ENCODE results near the gene MPL. TPM values are rescaled to one million over a fixed set of nuclear protein-coding genes. Genes with fewer than 3 reads are reported as not detected.

The MPL gene
- total RNA-seq, 1 donor = not detected

DNA sequence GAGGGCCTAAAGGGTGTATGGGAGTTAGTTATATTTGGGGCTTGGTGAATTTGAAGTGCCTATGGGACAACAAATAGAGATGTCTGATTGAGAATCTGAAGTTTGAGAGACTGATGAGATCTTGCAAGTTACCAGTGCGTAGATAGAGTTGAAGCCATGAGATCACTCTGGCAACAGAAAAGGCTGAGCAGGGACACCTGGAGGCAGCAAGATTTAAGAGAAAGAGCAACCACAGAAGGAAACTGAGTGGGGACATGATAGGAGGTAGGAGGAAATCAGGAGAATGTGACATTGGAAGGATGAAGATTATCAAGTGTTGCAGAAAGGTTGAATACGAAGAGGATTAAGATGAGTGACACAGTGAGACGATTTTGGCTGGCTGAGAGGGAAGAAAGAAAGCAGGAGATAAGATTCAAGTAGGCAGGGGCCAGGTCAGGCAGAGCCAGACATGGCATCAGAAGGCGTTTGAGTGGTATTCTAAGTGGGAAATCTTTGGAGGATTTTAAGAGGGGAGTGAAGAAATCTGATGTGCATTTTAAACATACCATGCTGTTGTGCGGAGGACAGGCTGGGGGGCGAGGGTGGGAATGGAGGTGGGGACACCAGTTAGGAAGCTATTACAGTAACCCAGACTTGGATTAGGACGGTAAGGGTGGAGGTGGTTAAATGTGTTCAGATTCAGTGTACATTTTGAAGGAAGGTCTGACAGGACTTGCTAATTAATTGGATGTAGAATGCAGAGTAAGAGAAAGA lies 3.0 kb upstream of the MPL start:
- DNase-seq (ENCODE audit: low read depth) = no peak
- no peak overlapping the region for H3K4me3 ChIP-seq (ENCODE audit: low read depth, low read length)
- TF ChIP-seq, protein P1, sequence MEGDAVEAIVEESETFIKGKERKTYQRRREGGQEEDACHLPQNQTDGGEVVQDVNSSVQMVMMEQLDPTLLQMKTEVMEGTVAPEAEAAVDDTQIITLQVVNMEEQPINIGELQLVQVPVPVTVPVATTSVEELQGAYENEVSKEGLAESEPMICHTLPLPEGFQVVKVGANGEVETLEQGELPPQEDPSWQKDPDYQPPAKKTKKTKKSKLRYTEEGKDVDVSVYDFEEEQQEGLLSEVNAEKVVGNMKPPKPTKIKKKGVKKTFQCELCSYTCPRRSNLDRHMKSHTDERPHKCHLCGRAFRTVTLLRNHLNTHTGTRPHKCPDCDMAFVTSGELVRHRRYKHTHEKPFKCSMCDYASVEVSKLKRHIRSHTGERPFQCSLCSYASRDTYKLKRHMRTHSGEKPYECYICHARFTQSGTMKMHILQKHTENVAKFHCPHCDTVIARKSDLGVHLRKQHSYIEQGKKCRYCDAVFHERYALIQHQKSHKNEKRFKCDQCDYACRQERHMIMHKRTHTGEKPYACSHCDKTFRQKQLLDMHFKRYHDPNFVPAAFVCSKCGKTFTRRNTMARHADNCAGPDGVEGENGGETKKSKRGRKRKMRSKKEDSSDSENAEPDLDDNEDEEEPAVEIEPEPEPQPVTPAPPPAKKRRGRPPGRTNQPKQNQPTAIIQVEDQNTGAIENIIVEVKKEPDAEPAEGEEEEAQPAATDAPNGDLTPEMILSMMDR (IDR thresholded peaks at IDR 0.05; ENCODE audit: insufficient read depth, low read length) = no peak

DNA sequence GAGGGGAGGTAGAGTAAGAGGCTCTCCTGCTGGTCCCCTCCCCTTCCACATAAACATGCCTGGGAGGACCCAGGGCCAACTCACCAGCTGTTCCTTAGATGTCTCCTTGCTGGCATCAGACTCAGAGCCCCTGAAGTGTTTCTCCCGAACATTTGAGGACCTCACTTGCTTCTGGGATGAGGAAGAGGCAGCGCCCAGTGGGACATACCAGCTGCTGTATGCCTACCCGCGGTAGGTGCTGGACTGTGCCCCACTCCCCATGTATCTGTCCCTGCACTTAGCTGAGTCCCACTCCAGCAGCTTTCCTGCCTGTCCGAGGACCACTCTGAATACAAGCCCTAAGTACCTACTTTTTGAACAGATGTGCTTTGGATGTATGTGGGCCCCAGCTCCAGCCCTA lies 383 bp downstream of the MPL start:
- no peak overlapping the region for H3K4me3 ChIP-seq (ENCODE audit: low read depth, low read length)
- TF ChIP-seq, protein P1 (IDR thresholded peaks at IDR 0.05; ENCODE audit: insufficient read depth, low read length) = no peak
- DNase-seq (ENCODE audit: low read depth) = no peak

DNA sequence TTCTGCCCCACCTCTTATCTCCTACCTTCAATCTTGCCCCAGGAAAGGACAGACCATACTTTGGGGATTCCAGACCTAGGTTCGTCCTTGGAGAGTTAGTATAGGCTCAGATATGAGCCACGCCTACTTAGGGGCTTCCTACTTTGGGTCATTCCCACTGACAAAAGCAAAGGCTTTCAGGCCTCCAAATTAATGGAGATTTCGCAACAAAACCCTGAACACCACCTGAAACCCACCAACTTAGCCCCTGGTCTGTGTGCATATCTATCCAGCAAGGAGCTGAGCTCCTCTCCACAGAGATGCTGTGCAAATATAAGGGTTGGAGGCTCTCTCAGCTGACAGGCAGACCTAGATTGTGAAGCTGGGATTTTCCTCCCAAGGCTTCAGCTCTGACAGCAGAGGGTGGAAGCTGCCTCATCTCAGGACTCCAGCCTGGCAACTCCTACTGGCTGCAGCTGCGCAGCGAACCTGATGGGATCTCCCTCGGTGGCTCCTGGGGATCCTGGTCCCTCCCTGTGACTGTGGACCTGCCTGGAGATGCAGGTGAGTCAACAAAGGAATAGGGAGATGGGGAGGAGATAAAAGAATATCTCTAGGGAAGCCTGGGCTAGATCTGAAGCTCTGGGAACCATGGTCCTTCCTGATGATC lies 2.1 kb downstream of the MPL start:
- no peak overlapping the region for H3K4me3 ChIP-seq (ENCODE audit: low read depth, low read length)
- no peak for DNase-seq (ENCODE audit: low read depth)
- TF ChIP-seq, protein P1 (IDR thresholded peaks at IDR 0.05; ENCODE audit: insufficient read depth, low read length) = no peak

DNA sequence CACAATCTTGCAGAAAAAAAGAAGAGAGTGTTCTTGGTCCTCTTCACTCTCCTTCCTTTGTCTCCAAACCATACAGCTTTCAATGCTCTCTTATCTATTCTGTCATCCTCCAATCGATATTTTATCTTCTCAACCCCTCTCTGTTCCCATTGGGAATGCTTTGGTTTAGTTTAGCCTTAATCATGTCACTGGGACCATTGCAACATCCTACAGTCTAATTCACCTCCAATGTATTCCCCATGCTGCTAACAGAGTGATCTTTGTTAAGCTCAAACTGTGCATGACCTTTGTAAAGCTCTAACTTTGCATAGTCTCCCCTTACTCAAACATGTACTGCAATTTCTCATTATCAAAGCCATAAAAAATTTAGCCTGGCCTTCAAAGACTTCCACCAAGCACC lies 2.9 kb downstream of the MPL start:
- DNase-seq (ENCODE audit: low read depth) = no peak
- TF ChIP-seq, protein P1 (IDR thresholded peaks at IDR 0.05; ENCODE audit: insufficient read depth, low read length) = no peak
- H3K4me3 ChIP-seq (ENCODE audit: low read depth, low read length) = no peak overlapping the region

DNA sequence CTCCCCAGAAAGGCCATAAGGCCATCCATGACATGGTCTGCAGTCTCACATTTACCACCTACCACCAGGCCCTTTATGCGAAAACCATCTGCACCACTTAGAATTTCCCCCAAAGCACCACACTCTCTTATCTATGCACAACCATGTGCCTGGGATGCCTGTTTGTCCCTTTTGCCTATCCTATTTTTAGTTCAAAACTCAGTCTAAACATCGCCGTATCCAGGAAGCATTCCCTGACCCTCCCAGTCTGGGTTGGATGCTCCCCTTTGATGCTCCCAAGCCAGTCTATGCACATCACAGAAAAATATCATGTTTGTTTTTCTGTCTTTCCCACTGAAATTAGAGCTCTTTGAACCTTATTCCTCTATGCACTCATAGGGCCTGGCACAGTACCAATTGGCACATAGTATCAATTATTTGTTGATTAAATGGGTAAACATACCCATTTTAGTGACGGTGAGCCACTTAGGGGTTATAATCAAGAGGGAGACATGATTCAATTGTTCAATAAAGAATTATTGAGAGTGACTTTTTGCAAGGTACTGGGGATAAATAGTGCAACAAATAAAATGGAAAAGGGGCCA lies 6.7 kb downstream of the MPL start:
- no peak overlapping the region for H3K4me3 ChIP-seq (ENCODE audit: low read depth, low read length)
- no peak for DNase-seq (ENCODE audit: low read depth)
- TF ChIP-seq, protein P1 (IDR thresholded peaks at IDR 0.05; ENCODE audit: insufficient read depth, low read length) = no peak

DNA sequence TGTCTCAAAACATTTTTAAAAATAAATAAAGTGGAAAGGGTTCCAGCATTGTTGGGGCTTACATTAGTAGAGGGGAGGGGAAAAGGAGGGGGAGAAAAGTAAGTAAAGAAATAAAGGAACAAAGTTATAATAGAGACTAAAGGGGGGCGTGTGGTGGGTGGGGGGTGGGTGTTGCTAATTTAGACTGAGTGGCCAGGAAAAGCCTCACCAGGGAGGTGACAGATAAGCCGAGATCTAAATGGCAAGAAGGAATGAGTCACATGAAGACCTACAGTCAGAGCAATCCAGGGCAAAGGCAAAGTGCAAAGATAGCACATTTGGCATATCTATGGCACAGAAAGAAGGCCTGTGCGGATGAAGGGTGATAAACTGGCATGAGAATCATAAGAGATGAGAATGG lies 7.5 kb downstream of the MPL start:
- H3K4me3 ChIP-seq (ENCODE audit: low read depth, low read length) = no peak overlapping the region
- TF ChIP-seq, protein P1 (IDR thresholded peaks at IDR 0.05; ENCODE audit: insufficient read depth, low read length) = no peak
- no peak for DNase-seq (ENCODE audit: low read depth)
